Kidney (tissue), 14 donors: ENCODE results near the gene RHEB. TPM values are rescaled to one million over a fixed set of nuclear protein-coding genes. Genes with fewer than 3 reads are reported as not detected.
A peak's percentile ranks its signal among the peaks of the same experiment; 100 is the strongest.

Experiments used
- DNase-seq, 5 donors: peaks; one replicate each; pipeline ENCODE4 v3.0.0-alpha.2; 2013 to 2020
- FAIRE-seq: peaks from 2 replicates; lab custom pipeline; 2012; peaks lifted over from hg19 to GRCh38; lab: Jason Lieb, UNC
- H3K27ac ChIP-seq, 2 donors: one replicate each; pipeline ENCODE4 v1.7.0; 2013; ENCODE audit warnings: low read depth in 2 of 2, low read length in 2 of 2, inconsistent platforms in 1 of 2
- H3K27me3 ChIP-seq: one replicate; pipeline ENCODE4 v1.7.1; 2013; ENCODE audit warnings: low read length, inconsistent platforms; ENCODE audit not compliant: control insufficient read depth, insufficient read depth
- H3K36me3 ChIP-seq, 3 donors: one replicate each; pipeline versions ENCODE4 v1.7.0 to v1.7.1; 2013; ENCODE audit warnings: low read length in 3 of 3, control low read depth in 1 of 3, inconsistent platforms in 1 of 3; ENCODE audit not compliant: insufficient read depth in 3 of 3, control insufficient read depth in 2 of 3
- H3K4me1 ChIP-seq, 3 donors: one replicate each; pipeline versions ENCODE4 v1.7.0 to v1.7.1; 2013; ENCODE audit warnings: low read length in 3 of 3, inconsistent platforms in 1 of 3, low read depth in 1 of 3; ENCODE audit not compliant: control insufficient read depth in 2 of 3, insufficient read depth in 2 of 3
- H3K4me3 ChIP-seq, 3 donors: one replicate each; pipeline versions ENCODE4 v1.7.0 to v1.8.1; 2013; ENCODE audit warnings: low read length in 3 of 3, control low read depth in 1 of 3, inconsistent platforms in 1 of 3
- H3K9ac ChIP-seq, 3 donors: one replicate each; pipeline versions ENCODE4 v1.7.0 to v1.7.1; 2013; ENCODE audit warnings: low read length in 3 of 3, control low read depth in 1 of 3, inconsistent platforms in 1 of 3
- H3K9me3 ChIP-seq, 3 donors: one replicate each; pipeline versions ENCODE4 v1.7.0 to v1.7.1; 2013; ENCODE audit warnings: low read length in 3 of 3, control low read depth in 1 of 3, inconsistent platforms in 1 of 3; ENCODE audit not compliant: control insufficient read depth in 2 of 3, insufficient read depth in 1 of 3
- intact Hi-C: fragments of 100-400 bp; cut with DNase I; formaldehyde crosslinking; loops from one replicate; pipeline ENCODE4 v1.11.1; 2022
- polyA plus RNA-seq: library from polyadenylated mRNA; stranded (reverse); fragments of 350-450 nt; fragmentation: Illumina TruSeq; extraction: RNeasy Lipid Tissue Mini Kit (QIAGEN cat#74804); gene quantifications from one replicate; pipeline ENCODE4 v1.2.3, GENCODE V29; 2014; ENCODE audit warnings: low read depth, low replicate concordance; ENCODE audit not compliant: insufficient read depth
- total RNA-seq: library from RNA; stranded (reverse); fragmentation: NEBNext Ultra II Directional; extraction: Animal tissue kit (Norgen Biotek cat#: 25700); gene quantifications from one replicate; pipeline ENCODE4 v1.2.1, GENCODE V29; 2021
- TF ChIP-seq, protein P1 (sequence below): IDR thresholded peaks from 3 replicates; pipeline ENCODE4 v1.5.1; 2012; ENCODE audit warnings: mild to moderate bottlenecking, moderate library complexity, borderline replicate concordance; ENCODE audit not compliant: insufficient read depth; ENCODE audit errors: extremely low read depth
- donor health status: control.
- donor health status: control.
- donor health status: control.
- donor health status: control.
- donor health status: control.
- donor health status: DM: yes; HTN: yes; CAD: no.
- donor health status: Normal renal cell carcinoma (clear cell type).

Gene RHEB
- total and polyA plus RNA-seq, 2 donors from 2014 or later: 92.7 to 123 TPM

DNA sequence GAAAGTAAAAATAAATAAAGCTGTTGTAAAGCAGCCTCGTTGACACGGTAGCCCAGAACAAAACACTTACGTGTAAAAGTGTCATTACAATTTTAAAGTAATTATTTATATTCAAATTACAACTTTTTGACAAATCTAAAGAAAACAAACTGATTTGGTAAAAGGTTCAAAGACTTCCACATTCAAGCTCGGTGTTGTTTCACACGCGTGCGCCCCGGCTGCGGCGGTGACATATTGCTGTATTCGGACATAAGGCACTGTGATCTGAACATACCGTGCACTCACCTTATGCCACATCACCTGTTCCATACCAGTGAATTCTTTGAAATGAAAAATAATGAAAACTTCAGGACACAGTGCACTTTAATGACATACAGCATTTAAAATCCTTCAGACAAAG lies 36.9 kb upstream of the RHEB start:
- no peak for DNase-seq
- intact Hi-C loops: no loop called here
- TF ChIP-seq, protein P1, sequence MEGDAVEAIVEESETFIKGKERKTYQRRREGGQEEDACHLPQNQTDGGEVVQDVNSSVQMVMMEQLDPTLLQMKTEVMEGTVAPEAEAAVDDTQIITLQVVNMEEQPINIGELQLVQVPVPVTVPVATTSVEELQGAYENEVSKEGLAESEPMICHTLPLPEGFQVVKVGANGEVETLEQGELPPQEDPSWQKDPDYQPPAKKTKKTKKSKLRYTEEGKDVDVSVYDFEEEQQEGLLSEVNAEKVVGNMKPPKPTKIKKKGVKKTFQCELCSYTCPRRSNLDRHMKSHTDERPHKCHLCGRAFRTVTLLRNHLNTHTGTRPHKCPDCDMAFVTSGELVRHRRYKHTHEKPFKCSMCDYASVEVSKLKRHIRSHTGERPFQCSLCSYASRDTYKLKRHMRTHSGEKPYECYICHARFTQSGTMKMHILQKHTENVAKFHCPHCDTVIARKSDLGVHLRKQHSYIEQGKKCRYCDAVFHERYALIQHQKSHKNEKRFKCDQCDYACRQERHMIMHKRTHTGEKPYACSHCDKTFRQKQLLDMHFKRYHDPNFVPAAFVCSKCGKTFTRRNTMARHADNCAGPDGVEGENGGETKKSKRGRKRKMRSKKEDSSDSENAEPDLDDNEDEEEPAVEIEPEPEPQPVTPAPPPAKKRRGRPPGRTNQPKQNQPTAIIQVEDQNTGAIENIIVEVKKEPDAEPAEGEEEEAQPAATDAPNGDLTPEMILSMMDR: no peak
- Histone ChIP-seq H3K9me3 (no peaks in the 10 kb centered on the region), H3K27me3 (no peaks in the 10 kb centered on the region), H3K4me3 (no peak overlapping the region), H3K9ac (no peak overlapping the region), H3K27ac (no peak overlapping the region), H3K4me1 (peaks cover 0 to 5% (median 0%) of the 10 kb centered on the region in 3 donors), H3K36me3 (peaks cover 0 to 29% (median 20%) of the 10 kb centered on the region in 3 donors)
- no peak for FAIRE-seq

DNA sequence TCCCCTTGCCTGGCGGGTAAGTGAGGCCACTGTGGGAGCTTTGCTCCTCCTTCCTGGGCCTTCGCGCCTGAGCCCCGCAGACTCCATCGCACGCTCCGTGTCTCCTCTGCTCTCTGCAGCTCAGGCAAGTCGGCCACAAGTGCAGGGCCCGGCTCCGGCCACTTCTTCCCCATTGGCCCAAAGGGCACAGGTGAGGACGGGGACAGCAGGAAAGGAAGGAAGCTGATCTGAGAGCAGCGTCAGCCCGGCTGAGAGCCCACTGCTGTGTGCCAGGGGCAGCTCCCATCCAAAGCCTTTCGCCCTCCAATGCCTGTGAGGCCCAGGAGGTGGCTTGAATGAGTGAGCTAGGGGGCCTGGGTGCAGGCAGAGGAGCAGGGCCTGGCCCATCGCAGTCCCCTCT lies 33.7 kb upstream of the RHEB start:
- Histone ChIP-seq H3K4me1 (peaks cover 0 to 5% (median 0%) of the 10 kb centered on the region in 3 donors), H3K27me3 (no peaks in the 10 kb centered on the region), H3K36me3 (peaks cover 0 to 9% (median 6%) of the 10 kb centered on the region in 3 donors), H3K4me3 (no peak overlapping the region), H3K9ac (no peak overlapping the region), H3K9me3 (no peaks in the 10 kb centered on the region), H3K27ac (no peak overlapping the region)
- DNase-seq (no peak), FAIRE-seq (no peak)
- intact Hi-C loops: no loop called here
- TF ChIP-seq, protein P1: no peak

DNA sequence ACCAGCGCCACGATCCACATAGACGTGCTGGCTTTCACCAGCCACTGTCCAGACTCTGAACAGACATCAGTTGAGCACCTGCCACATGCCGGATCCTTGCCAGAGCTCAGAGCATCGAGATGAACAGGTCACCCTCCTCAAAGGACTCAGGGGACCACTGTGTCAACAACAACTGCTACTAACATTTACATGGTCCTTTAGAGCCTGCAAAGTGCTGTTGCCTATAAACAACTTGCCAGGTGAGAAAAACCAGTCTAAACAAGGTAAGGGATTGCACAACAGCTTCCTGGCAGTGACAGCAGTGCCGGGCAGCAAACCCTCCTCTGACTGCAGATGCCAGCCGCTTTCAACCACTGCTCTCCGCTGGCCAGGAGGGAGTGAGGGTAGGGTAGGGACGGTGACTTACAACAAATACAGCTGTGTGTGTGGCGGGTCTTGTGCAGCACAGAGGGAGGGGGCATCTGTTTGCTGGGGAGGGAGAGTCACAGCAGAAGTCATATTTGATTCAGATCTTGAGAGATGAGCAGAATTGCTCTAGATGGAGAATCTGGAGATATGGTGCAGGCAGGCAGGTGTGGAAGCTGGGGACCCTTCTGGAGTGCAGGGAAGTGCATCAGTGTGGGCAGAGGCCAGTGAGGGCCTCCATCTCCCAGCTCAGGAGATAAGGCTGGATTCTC lies 32.8 kb upstream of the RHEB start:
- DNase-seq (peak in 2 of 5 donors; percentile 39 to 83), FAIRE-seq (no peak)
- TF ChIP-seq, protein P1: no peak
- Histone ChIP-seq H3K9ac (no peak overlapping the region), H3K4me3 (no peak overlapping the region), H3K27me3 (no peaks in the 10 kb centered on the region), H3K36me3 (peaks cover 0 to 6% (median 4%) of the 10 kb centered on the region in 3 donors), H3K4me1 (peaks cover 0 to 5% (median 0%) of the 10 kb centered on the region in 3 donors), H3K9me3 (no peaks in the 10 kb centered on the region), H3K27ac (peak overlapping the region; percentile 41 to 48)
- intact Hi-C loops: no loop called here
